ENCODE results near the gene GPSM3.

Gene GPSM3

DNA sequence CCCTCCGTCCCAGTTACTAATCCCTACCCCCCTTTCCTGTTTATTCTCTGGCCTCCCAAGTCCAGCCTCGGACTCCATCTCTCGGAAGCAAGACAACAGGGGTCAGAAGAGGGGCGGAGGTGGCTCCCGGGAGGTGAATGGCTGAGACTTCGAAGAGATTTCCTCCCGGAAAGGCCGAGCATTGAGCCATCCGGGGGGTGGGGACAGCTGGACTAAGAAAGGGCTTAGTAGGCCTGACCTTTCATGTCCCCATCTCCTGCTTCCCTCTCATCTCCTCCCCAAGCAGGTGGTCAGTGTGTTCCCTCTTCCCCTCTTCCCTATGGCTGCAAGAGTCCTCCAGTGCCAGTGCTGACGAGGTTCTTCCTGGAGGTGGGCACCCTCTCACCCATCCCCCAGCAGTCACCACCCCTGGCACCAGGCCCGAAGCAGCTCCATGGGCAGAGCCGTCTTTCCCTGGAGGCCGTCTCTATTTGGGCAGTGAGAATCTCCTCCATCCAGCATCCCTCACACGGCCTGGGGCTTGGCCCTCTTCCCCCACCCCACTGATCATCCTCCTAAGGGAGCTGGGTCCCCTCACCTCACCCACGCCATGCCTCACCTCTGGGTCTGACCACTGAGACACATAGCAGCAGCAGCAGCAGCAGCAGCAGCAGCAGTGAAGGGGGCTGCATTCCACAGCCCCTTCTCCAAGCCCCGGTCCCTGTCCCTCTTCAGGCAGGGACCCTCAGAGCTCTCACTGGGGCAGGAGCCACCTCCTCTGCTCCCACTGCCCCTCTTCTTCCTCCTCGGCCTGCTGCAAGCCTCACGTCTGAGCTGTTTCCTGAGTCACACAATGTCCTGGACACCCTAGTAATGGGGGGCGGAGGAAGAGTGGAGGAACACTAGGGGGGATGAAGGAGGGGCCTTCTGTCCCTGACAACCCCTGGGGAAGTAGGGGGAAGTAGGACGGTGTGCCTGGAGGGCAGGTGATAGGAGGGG is 31.1 kb upstream of the GPSM3 start, which contains the start of gene NOTCH4:
TSS of gene NOTCH4 (minus strand) at position 810 of the 978 bp plus-strand sequence. CDS start at position 671, 139 bp downstream.
- Histone ChIP-seq H3K27me3 (replicated peaks; ENCODE audit: control insufficient read depth, insufficient read depth, low read length) (no peaks in the 10 kb centered on the region; the same call in 1 of the 2 replicates), H3K36me3 (ENCODE audit: control insufficient read depth, insufficient read depth, low read length) (no peaks in the 10 kb centered on the region), H3K4me3 (replicated peaks; ENCODE audit: low read depth, low read length) (no peak within 1 kb of the TSS)
- TF ChIP-seq CTCF (IDR thresholded peaks at IDR 0.05; ENCODE audit: insufficient read depth, low read length, poor library complexity, severe bottlenecking) = no peak
- no peak for DNase-seq (ENCODE audit: extremely low read depth, insufficient read length)

DNA sequence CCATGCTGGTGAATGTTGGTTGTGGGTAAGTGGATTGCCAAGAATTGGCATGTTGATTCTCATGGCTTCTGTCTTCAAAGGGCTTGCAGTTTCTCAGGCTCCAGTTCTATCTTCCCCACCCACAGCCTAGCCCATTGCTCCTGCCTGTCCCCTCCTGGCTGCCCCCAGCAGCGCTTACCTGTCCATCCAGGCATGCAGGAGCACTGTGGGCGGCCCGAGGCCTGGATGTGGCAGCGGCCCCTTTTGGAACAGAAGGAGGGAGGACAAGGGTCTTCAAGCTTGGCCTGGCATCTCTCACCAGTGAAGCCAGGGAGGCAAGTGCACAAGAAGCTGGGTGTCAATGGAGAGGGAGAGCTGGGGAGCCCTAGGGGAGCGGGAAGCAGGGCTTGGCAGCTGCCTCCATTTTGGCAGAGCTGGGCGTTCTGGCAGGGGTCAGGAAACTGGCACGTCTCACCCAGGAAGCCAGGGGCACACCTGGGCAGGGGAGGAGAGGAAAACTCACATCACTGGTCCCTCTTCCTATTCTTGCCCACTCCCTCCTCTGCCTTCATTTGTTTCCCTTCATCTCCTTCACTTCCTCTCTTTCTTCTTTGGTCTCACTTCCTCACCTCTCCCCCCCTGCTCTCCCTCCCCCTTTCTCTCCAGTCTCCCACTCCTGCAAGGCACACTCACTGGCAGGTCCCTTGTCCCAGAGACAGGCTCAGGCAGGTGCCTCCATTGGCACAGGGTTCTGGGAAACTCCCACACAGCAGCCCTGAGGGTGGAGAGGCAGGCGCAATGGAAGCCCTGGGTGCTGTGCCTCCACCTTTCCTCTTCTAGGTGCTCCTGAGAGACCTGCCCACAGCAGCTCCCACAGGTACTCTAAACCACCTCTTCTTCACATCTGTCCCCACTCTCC is 30.1 kb upstream of the GPSM3 start:
- no peak for DNase-seq (ENCODE audit: extremely low read depth, insufficient read length)
- H3K36me3 ChIP-seq (ENCODE audit: control insufficient read depth, insufficient read depth, low read length) = no peaks in the 10 kb centered on the region
- no peak overlapping the region for H3K4me3 ChIP-seq (replicated peaks; ENCODE audit: low read depth, low read length)
- H3K27me3 ChIP-seq (replicated peaks; ENCODE audit: control insufficient read depth, insufficient read depth, low read length) = no peaks in the 10 kb centered on the region; the same call in 1 of the 2 replicates
- no peak for TF ChIP-seq CTCF (IDR thresholded peaks at IDR 0.05; ENCODE audit: insufficient read depth, low read length, poor library complexity, severe bottlenecking)

DNA sequence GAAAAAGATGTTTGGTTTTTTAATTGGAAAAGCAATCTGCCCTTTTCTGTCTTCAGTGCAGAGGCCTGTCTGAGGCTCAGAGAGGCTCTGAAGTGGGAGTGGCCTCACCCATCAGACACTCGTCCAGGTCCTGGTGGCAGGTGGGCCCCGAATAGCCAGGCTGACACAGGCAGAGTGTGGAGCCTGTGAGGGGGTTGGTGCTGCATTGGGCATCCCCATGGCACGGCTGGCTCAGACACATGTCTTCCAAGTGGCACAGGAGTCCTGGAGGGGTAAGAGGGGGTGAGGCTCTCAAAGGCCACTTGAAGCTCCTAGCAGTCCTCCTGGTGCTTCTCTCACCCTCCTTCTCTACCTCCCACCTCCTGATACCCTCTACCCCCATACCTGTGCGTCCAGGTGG is 27.6 kb upstream of the GPSM3 start:
- DNase-seq (ENCODE audit: extremely low read depth, insufficient read length) = no peak
- Histone ChIP-seq H3K36me3 (ENCODE audit: control insufficient read depth, insufficient read depth, low read length) (no peaks in the 10 kb centered on the region), H3K4me3 (replicated peaks; ENCODE audit: low read depth, low read length) (no peak overlapping the region), H3K27me3 (replicated peaks; ENCODE audit: control insufficient read depth, insufficient read depth, low read length) (no peaks in the 10 kb centered on the region; the same call in none of the 2 replicates)
- TF ChIP-seq CTCF (IDR thresholded peaks at IDR 0.05; ENCODE audit: insufficient read depth, low read length, poor library complexity, severe bottlenecking) = no peak

- Histone ChIP-seq H3K36me3 (ENCODE audit: control insufficient read depth, insufficient read depth, low read length) (no peaks in the 10 kb centered on the region), H3K27me3 (replicated peaks; ENCODE audit: control insufficient read depth, insufficient read depth, low read length) (no peaks in the 10 kb centered on the region; the same call in none of the 2 replicates), H3K4me3 (replicated peaks; ENCODE audit: low read depth, low read length) (no peak overlapping the region)
- DNase-seq (ENCODE audit: extremely low read depth, insufficient read length) = no peak
- no peak for TF ChIP-seq CTCF (IDR thresholded peaks at IDR 0.05; ENCODE audit: insufficient read depth, low read length, poor library complexity, severe bottlenecking)
These were observed 25.7 kb upstream of the GPSM3 start for GRCh38 chr6:32218167-32218566.

GRCh38 chr6:32216998-32217397 is 24.6 kb upstream of the GPSM3 start:
- TF ChIP-seq CTCF (IDR thresholded peaks at IDR 0.05; ENCODE audit: insufficient read depth, low read length, poor library complexity, severe bottlenecking) = no peak

More at GRCh38 chr6:32216998-32217397, 24.6 kb upstream of the GPSM3 start:
- DNase-seq (ENCODE audit: extremely low read depth, insufficient read length) = no peak
- Histone ChIP-seq H3K27me3 (replicated peaks; ENCODE audit: control insufficient read depth, insufficient read depth, low read length) (no peaks in the 10 kb centered on the region; the same call in none of the 2 replicates), H3K4me3 (replicated peaks; ENCODE audit: low read depth, low read length) (no peak overlapping the region), H3K36me3 (ENCODE audit: control insufficient read depth, insufficient read depth, low read length) (no peaks in the 10 kb centered on the region)

Data from GM06990 (cell line).